Vein endothelial cell (primary cell): ENCODE results near the gene PPFIA4. TPM values are rescaled to one million over a fixed set of nuclear protein-coding genes. Genes with fewer than 3 reads are reported as not detected.

ENCODE experiments used
- total RNA-seq: library from RNA; depleted of rRNA; stranded (reverse); fragments of >200 nt; gene quantifications from 2 replicates; pipeline ENCODE4 v1.2.3, GENCODE V29; 2012

The PPFIA4 gene
- total RNA-seq: under 0.01 and 0.65 TPM in 2 replicates

DNA sequence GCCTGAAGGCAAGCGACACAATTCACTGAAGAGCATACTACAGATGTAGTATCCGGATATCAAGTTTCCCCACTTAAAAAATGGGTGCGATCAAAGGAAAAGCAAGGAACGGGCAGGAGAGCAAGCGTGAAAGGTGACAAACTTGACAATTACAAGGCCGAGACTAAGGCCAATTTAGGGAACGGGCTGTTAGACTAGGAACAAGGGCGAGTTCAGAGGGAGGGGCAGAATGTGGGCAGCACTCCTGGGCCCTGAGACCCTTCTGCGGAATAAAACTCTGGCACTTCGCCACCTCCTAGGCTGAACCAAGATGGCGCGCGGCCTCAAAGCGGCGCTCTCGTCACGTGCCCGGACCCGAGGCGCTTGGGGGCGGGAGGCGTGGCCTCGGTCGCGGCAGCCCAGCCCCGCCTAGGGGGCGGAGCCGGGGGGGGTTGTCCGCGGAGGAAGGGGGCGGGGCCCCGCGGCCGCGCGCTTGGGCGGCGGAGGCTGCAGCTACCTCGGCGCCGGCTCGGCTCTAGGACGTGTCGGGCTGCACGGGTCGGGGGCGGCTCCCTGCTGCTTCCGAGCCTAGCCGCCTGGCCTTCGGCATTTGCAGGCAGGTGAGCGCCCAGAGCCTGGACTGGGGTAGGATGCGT, at the start of gene PPFIA4:
TSS of gene PPFIA4 (plus strand) at position 461 of the 635 bp plus-strand sequence. CDS start 12,518 bp downstream, outside the sequence.

GRCh38 chr1:203006948-203007871, 19.1 kb upstream of the PPFIA4 start, which contains the start of gene TMEM183A:
Gene TMEM183A, plus strand, starts transcription at chr1:203007374. Its CDS starts 92 bp downstream, at chr1:203007466.

GRCh38 chr1:203085528-203086406, 59.5 kb downstream of the PPFIA4 start, which contains the start of gene MYOG:
Gene MYOG, minus strand, starts transcription at chr1:203086012. Its CDS starts 51 bp downstream, at chr1:203085961.

DNA sequence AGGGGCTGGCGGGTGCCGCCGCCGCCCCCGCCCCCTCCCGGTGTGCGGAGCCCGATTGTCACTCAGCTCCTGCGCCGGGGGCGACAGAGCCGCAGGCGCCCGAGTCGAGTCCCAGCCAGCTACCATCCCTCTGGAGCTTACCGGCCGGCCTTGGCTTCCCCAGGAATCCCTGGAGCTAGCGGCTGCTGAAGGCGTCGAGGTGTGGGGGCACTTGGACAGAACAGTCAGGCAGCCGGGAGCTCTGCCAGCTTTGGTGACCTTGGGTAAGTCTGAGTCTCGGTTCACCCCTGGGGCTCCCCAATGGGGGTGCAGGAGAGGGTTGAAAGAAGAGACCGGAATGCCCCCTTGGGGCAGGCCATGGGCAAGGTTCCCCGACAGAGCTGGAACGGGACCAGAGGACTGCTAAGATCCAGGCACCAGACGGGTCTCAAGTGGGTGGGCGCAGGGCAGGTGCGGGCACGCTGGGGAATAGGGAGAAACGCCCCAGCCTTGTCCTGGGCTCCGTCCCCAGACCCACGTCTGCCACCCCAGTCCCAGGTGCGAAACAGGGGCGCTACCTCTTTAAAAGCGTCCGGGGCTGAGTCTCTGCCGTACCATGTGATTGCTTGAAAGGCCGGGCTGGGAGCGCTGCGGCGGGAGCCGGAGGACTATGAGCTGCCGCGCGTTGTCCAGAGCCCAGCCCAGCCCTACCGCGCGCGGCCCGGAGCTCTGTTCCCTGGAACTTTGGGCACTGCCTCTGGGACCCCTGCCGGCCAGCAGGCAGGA, 101.6 kb downstream of the PPFIA4 start, which contains the start of gene ADORA1:
TSS of gene ADORA1 (plus strand) at position 61 of the 765 bp plus-strand sequence. CDS start 1,116 bp downstream, outside the sequence.

Other genes with a start within 250 kb of the PPFIA4 start
- gene KDM5B, start 218.1 kb upstream of the PPFIA4 start, total RNA-seq: 89.8 and 91.1 TPM in 2 replicates
- 0.48 TPM in 1 of 2 replicates, not detected in the other for gene PCAT6, start 215.5 kb upstream of the PPFIA4 start, total RNA-seq
- gene RABIF, start 137.3 kb upstream of the PPFIA4 start, total RNA-seq: 9.5 and 13.5 TPM in 2 replicates
- gene KLHL12, start 99.3 kb upstream of the PPFIA4 start, total RNA-seq: 23.8 and 24.5 TPM in 2 replicates
- gene ADIPOR1, start 68.2 kb upstream of the PPFIA4 start, total RNA-seq: 139 and 140 TPM in 2 replicates
- gene CYB5R1, start 59.2 kb upstream of the PPFIA4 start, total RNA-seq: 25.4 and 36.9 TPM in 2 replicates
- 113 and 126 TPM in 2 replicates for gene TMEM183A, start 19.1 kb upstream of the PPFIA4 start, total RNA-seq
- gene MYOG, start 59.5 kb downstream of the PPFIA4 start, total RNA-seq: not detected in 2 replicates
- gene ADORA1, start 101.2 kb downstream of the PPFIA4 start, total RNA-seq: not detected in 2 replicates
- gene MYBPH, start 149.3 kb downstream of the PPFIA4 start, total RNA-seq: not detected in 2 replicates
- gene CHI3L1, start 160.2 kb downstream of the PPFIA4 start, total RNA-seq: under 0.01 TPM in 1 of 2 replicates, not detected in the other
- not detected in 2 replicates for gene CHIT1, start 203.2 kb downstream of the PPFIA4 start, total RNA-seq